ENCODE measurements around the gene TDRD7.

GRCh38 chr9:97406620-97407177 lies 5.2 kb upstream of the TDRD7 start:
- TF ChIP-seq TARDBP (IDR thresholded peaks at IDR 0.05) (no peak), LEF1 (IDR thresholded peaks at IDR 0.05; ENCODE audit: borderline replicate concordance) (no peak), FOXK2 (IDR thresholded peaks at IDR 0.05) (no peak), SP1 (IDR thresholded peaks at IDR 0.05) (no peak)
